ENCODE data around the gene MYL5. TPM values are rescaled to one million over a fixed set of nuclear protein-coding genes. Genes with fewer than 3 reads are reported as not detected.

MYL5 gene
- total and polyA plus RNA-seq, 4 donors: 2.4 to 5.0 (median 4.7) TPM

- WGBS: 53% methylated on average over 19 of the region's 19 CpGs
- Histone ChIP-seq H3K36me3 (ENCODE audit: control insufficient read depth in 4 of 4, insufficient read depth in 3 of 4, low read depth in 1 of 4, low read length in 3 of 4) (no peaks in the 10 kb centered on the region), H3K27me3 (ENCODE audit: control insufficient read depth in 4 of 4, insufficient read depth in 4 of 4, low read length in 3 of 4) (no peaks in the 10 kb centered on the region), H3K4me1 (ENCODE audit: control insufficient read depth in 4 of 4, insufficient read depth in 4 of 4, low read length in 3 of 4) (peaks cover 5 to 33% (median 21%) of the 10 kb centered on the region in 4 donors), H3K9me3 (ENCODE audit: control insufficient read depth in 4 of 4, low read length in 3 of 4) (no peaks in the 10 kb centered on the region), H3K4me3 (ENCODE audit: low read depth in 1 of 3, low read length in 3 of 3) (no peak overlapping the region), H3K27ac (ENCODE audit: low read depth in 1 of 2, low read length in 2 of 2) (no peak overlapping the region), H3K9ac (ENCODE audit: low read depth in 1 of 2, low read length in 2 of 2) (no peak overlapping the region)
- no peak for DNase-seq (ENCODE audit: low spot score)
- TF ChIP-seq ATF3 (IDR thresholded peaks at IDR 0.05) (no peak), REST (IDR thresholded peaks at IDR 0.05) (no peak), RXRA (IDR thresholded peaks at IDR 0.05) (no peak), GABPA (IDR thresholded peaks at IDR 0.05 in 1 of 2, conservative IDR thresholded peaks at IDR 0.05 in 1 of 2) (no peak), HNF4A (conservative IDR thresholded peaks at IDR 0.05) (no peak), FOXA1 (IDR thresholded peaks at IDR 0.05) (no peak), CTCF (IDR thresholded peaks at IDR 0.05; ENCODE audit: low read depth, low read length, missing input control) (peak; percentile 47)
Measured at GRCh38 chr4:683982-684622, 9.8 kb downstream of the MYL5 start.

- H3K4me1 ChIP-seq (ENCODE audit: control insufficient read depth in 4 of 4, insufficient read depth in 4 of 4, low read length in 3 of 4): peaks cover 9 to 39% (median 23%) of the 10 kb centered on the region in 4 donors
- WGBS: 87% methylated on average over 21 of the region's 21 CpGs
- H3K36me3 ChIP-seq (ENCODE audit: control insufficient read depth in 4 of 4, insufficient read depth in 3 of 4, low read depth in 1 of 4, low read length in 3 of 4): no peaks in the 10 kb centered on the region
- H3K9me3 ChIP-seq (ENCODE audit: control insufficient read depth in 4 of 4, low read length in 3 of 4): no peaks in the 10 kb centered on the region
- H3K27me3 ChIP-seq (ENCODE audit: control insufficient read depth in 4 of 4, insufficient read depth in 4 of 4, low read length in 3 of 4): no peaks in the 10 kb centered on the region
- DNase-seq (ENCODE audit: low spot score): no peak
- no peak overlapping the region for H3K9ac ChIP-seq (ENCODE audit: low read depth in 1 of 2, low read length in 2 of 2)
- H3K4me3 ChIP-seq (ENCODE audit: low read depth in 1 of 3, low read length in 3 of 3): no peak overlapping the region
- no peak overlapping the region for H3K27ac ChIP-seq (ENCODE audit: low read depth in 1 of 2, low read length in 2 of 2)
- no peak for TF ChIP-seq FOXA2 (IDR thresholded peaks at IDR 0.05)
- TF ChIP-seq TAF1 (conservative IDR thresholded peaks at IDR 0.05): no peak
- no peak for TF ChIP-seq REST (IDR thresholded peaks at IDR 0.05)
- TF ChIP-seq JUND (IDR thresholded peaks at IDR 0.05): no peak
- no peak for TF ChIP-seq CTCF (IDR thresholded peaks at IDR 0.05; ENCODE audit: low read depth, low read length, missing input control)
- no peak for TF ChIP-seq ATF3 (IDR thresholded peaks at IDR 0.05)
- TF ChIP-seq MAX (IDR thresholded peaks at IDR 0.05): no peak
- TF ChIP-seq ZBTB33 (IDR thresholded peaks at IDR 0.05): no peak
- no peak for TF ChIP-seq YY1 (IDR thresholded peaks at IDR 0.05)
- no peak for TF ChIP-seq SP1 (IDR thresholded peaks at IDR 0.05)
- TF ChIP-seq RAD21 (IDR thresholded peaks at IDR 0.05): no peak
- no peak for TF ChIP-seq GABPA (IDR thresholded peaks at IDR 0.05 in 1 of 2, conservative IDR thresholded peaks at IDR 0.05 in 1 of 2)
Measured at GRCh38 chr4:684623-685327, 10.4 kb downstream of the MYL5 start.

Data from liver (tissue), 9 donors.